HG02970 (cell line): ENCODE results near the gene KYAT1.
"Not testable (repeated sequence)": the region's sequence is repeated elsewhere in the genome, so short reads cannot be mapped to it uniquely, and the experiment has no call there.

Source experiments
- ATAC-seq: cut with Tn5 transposase; IDR thresholded peaks from one replicate; pipeline ENCODE4 v1.9.1; 2021; ENCODE audit warnings: mild to moderate bottlenecking, moderate library complexity, moderate number of reproducible peaks; ENCODE audit not compliant: unreplicated experiment, low FRiP score

The KYAT1 gene

GRCh38 chr9:128845186-128845931, 36.4 kb downstream of the KYAT1 start:
- no peak for ATAC-seq

DNA sequence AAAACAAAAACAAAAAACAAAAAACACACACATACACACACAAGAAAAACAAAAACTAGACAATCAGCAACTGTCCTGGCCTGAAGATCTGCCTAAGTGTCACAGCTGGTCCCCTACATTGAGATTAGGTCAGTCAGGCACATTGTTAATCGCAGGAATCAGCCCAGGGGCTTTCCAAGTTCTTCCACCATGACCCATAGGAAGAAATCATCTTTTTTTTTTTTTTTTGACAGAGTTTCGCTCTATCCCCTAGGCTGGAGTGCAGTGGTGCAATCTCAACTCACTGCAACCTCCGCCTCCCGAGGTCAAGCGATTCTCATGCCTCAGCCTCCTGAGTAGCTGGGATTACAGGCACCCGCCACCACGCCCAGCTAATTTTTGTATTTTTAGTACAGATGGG, 38.6 kb downstream of the KYAT1 start:
- ATAC-seq = not testable (repeated sequence)

DNA sequence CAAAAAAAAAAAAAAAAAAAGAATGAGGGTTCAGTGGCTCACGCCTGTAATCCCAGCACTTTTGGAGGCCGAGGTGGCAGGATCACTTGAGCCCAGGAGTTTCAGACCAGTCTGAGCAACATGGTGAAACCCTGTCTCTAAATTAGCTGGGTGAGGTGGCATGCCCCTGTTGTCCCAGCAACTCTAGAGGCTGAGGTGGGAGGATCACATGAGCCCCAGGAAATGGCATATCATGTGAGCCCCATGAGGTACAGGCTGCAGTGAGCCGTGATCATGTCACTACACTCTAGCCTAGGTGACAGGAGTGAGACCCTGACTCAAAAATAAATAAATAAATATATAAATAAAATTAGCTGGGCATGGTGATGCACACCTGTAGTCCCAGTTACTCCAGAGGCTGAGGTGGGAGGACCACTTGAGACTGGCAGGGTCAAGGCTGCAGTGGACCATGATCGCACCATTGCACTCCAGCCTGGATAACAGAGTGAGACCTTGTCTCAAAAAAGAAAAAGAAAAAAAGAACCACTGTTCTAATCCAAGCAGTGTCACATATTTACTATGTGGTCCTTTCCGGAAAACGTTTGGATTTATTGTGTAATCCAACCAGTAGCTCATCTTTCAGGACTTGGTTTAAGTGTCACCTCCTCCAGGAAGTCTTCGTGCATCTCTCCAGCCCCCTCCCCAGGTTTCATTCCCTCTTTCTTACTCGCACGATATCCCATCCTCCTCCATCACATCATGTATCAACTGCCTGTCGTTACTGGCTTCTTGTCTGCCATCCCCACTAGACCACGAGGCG, 39.9 kb downstream of the KYAT1 start:
- ATAC-seq = no peak

DNA sequence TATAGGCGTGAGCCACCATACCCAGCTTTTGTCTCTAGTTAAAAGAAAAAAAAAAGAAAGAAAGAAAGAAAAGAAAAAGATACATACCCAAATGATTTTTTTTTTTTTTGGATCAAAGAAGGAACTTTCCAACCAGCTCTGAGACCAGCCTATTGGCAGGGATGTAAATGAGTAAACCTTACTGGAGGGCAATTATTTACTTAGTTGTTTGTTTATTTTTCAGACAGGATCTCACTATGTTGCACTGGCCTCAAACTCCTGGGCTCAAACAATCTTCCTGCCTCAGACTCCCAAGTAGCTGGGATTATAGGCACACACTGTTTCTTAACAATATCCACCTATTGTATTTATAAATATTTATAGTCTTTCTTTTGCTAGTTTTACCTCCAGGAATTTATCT, 41.2 kb downstream of the KYAT1 start:
- no peak for ATAC-seq

DNA sequence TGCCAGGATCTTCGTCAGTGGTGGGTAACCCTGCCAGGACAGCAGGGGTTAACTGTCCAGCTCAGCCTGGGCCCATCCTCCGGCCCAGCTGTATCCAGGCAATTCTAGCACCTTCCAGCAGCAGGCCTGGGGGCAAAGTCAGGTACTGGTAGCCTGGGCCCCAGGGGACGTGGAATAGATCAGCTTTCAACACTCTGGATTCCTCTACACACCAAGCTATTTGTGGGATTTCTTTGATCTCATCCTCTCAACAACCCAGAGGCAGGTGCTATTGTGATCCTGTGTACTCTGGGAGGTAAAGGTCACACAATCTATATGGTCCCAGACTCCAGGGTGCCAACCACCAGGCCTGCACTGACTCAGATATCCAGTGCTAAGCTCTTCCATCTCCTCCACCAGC, 43.4 kb downstream of the KYAT1 start:
- ATAC-seq = no peak

GRCh38 chr9:128836509-128837145, 45.1 kb downstream of the KYAT1 start:
- ATAC-seq = no peak

GRCh38 chr9:128835246-128836210, 46.2 kb downstream of the KYAT1 start:
- no peak for ATAC-seq

- no peak for ATAC-seq
Observed at GRCh38 chr9:128833696-128834095, 48.1 kb downstream of the KYAT1 start.

DNA sequence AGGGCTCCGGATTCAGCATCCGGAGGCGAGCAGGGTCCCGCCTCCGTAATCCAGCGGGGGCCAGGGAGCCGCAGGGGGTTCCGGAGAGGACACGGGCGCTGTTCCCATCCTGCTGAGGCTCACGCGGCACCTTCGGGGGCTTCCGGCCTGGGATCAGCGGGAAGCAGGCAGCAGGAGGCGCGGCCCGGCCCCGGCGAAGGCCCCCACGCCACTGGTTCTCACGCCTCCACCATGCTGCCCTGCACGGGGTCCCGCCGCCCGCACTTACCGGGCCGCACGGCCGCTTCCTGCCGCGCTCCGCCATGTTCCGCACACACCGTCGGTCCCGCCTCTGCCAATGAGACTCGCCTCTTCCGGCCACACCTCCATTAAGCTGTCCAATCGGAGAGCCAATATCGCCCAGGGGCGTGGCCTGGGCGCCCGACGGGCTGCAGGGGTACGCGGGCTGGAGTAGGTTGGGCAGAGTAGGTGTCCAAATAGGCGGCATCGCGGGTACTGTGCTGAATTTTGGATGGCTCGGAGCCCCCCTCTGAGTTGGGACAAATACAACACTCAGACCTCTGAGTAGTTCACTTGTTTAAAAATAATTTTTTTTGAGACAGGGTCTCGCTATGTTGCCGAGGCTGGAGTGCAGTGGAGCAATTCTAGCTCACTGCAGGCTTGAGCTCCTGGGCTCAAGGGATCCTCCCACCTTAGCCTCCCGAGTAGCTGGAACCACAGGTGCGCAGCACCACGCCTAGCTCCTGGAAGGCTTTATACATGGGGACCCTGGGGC, 52.1 kb downstream of the KYAT1 start, which contains the start of gene SPOUT1:
Gene SPOUT1 (minus strand): TSS at position 318 of the 775 bp plus-strand sequence. CDS start 14 bp downstream, at position 304.
- ATAC-seq = peak; percentile 96

GRCh38 chr9:128828719-128829452, 52.9 kb downstream of the KYAT1 start:
- no peak for ATAC-seq

- no peak for ATAC-seq
Observed at GRCh38 chr9:128828267-128828666, 53.5 kb downstream of the KYAT1 start.

- ATAC-seq = no peak
Observed at GRCh38 chr9:128825923-128826700, 55.6 kb downstream of the KYAT1 start.

DNA sequence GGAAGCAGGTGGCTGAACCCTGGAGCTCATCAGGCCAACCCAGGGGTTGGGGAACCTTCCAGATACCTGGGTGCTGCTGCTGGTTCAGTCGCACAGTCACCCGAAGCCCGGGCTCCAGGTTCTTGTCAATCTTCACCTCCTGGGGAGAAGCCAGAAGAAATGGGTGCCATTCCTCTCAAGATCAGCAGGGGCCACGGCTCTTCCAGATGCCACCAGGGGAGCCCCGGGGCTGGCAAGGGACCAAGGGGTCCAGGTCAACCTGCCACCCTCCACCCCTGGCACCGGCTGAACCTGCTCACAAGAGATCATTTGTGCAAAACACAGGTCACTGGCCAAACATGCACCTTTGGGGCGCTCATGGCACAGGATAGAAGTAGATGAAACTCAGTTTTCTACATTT, 56.8 kb downstream of the KYAT1 start:
- ATAC-seq = no peak

DNA sequence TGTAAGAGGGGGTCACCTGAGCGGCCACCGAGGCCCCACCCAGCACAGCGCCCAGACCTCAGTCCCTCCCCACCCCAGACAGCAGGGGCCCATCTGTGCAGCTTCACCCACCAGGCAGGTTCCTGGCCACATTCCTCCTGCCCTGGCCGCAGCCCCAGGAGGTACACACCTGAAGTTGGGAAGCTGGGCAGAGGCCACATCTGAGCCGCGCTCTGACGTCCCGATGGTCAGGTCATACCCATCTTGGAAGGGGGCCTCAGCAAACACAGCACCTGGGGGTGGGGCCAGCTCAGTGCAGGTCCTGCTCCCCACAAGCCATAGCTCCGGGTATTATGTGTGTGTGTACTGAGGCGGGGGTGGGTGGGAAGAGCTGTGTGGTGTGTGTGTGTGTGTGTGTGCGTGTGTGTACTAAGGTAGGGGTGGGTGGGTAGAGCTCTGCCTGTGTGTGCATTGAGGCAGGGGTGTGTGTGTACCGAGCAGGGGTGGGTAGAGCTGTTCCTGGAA, 57.8 kb downstream of the KYAT1 start:
- no peak for ATAC-seq

GRCh38 chr9:128823362-128823902, 58.3 kb downstream of the KYAT1 start:
- ATAC-seq = no peak

DNA sequence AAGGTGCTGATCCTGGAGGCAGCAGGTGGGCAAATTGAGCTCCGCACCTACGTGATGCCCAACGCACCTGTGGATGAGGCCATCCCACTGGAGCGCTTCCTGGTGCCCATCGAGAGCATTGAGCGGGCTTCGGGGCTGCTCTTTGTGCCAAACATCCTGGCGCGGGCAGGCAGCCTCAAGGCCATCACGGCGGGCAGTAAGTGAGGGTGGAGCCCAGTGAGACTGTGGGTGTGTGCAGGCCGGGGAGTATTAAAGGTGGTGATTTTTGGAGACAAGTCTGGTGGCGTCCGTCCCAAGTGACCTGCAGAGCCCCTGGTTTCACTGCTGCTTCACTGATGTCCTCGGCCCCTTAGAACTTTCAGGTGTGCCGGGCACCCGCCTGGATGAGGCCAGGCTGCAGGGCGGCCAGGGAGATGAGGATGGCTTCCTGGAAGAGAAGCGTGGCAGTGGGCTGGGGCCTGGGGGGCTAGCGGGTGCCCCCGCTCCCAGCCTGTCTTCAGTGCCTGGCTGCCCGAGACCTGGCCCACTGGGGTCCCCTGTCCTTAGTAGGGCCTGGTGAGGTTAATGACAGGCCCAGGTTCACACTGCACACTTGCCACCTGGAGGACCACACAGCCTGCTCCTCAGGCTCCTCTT, 59.2 kb downstream of the KYAT1 start:
- no peak for ATAC-seq
